Kidney epithelial cell (primary cell): Measurements from ENCODE around the gene RNF14. TPM values are rescaled to one million over a fixed set of nuclear protein-coding genes. Genes with fewer than 3 reads are reported as not detected.

Source experiments
- DNase-seq: peaks from one replicate; pipeline ENCODE4 v3.0.0-alpha.2; 2010; ENCODE audit warnings: low read depth
- H3K27me3 ChIP-seq: 2 replicates; pipeline ENCODE4 v1.6.0; 2011; ENCODE audit warnings: low read length; ENCODE audit not compliant: control insufficient read depth, insufficient read depth
- H3K36me3 ChIP-seq: 2 replicates; pipeline ENCODE4 v1.5.1; 2011; ENCODE audit warnings: low read length; ENCODE audit not compliant: control insufficient read depth, insufficient read depth
- H3K4me3 ChIP-seq: 2 replicates; pipeline ENCODE4 v1.5.1; 2011; ENCODE audit warnings: low read depth, mild to moderate bottlenecking, control low read depth, low read length
- CTCF ChIP-seq: IDR thresholded peaks from 2 replicates; pipeline ENCODE4 v1.5.1; 2011; ENCODE audit warnings: mild to moderate bottlenecking, moderate library complexity, low read length, control low read depth, inconsistent platforms; ENCODE audit not compliant: insufficient read depth, poor library complexity, severe bottlenecking
- total RNA-seq: library from RNA; depleted of rRNA; stranded (reverse); fragments of >200 nt; gene quantifications from 2 replicates; pipeline ENCODE4 v1.2.3, GENCODE V29; 2015

RNF14 gene
- total RNA-seq, 1 donor from 2014 or later, result 95.9 TPM

GRCh38 chr5:141934099-141934844, 34.6 kb upstream of the RNF14 start:
- peaks cover 2% of the 10 kb centered on the region for H3K36me3 ChIP-seq
- no peak for DNase-seq
- H3K27me3 ChIP-seq, result no peaks in the 10 kb centered on the region
- no peak overlapping the region for H3K4me3 ChIP-seq
- TF ChIP-seq CTCF, result no peak

GRCh38 chr5:141935538-141935937, 33.4 kb upstream of the RNF14 start:
- TF ChIP-seq CTCF, result no peak
- H3K4me3 ChIP-seq, result no peak overlapping the region
- no peak for DNase-seq
- no peaks in the 10 kb centered on the region for H3K27me3 ChIP-seq
- peaks cover 2% of the 10 kb centered on the region for H3K36me3 ChIP-seq

GRCh38 chr5:141940695-141941271, 28.1 kb upstream of the RNF14 start:
- no peaks in the 10 kb centered on the region for H3K36me3 ChIP-seq
- DNase-seq, result no peak
- no peak overlapping the region for H3K4me3 ChIP-seq
- H3K27me3 ChIP-seq, result peaks cover 9% of the 10 kb centered on the region
- TF ChIP-seq CTCF, result no peak

- TF ChIP-seq CTCF, result no peak
- no peak overlapping the region for H3K4me3 ChIP-seq
- no peaks in the 10 kb centered on the region for H3K36me3 ChIP-seq
- no peak for DNase-seq
- peaks cover 9% of the 10 kb centered on the region for H3K27me3 ChIP-seq
Measured at GRCh38 chr5:141941307-141941706, 27.6 kb upstream of the RNF14 start.

- TF ChIP-seq CTCF, result no peak
- H3K27me3 ChIP-seq, result peaks cover 9% of the 10 kb centered on the region
- DNase-seq, result no peak
- no peaks in the 10 kb centered on the region for H3K36me3 ChIP-seq
- no peak overlapping the region for H3K4me3 ChIP-seq
Measured at GRCh38 chr5:141941779-141942178, 27.1 kb upstream of the RNF14 start.
